ENCODE data around the gene MAOB.

MAOB gene

GRCh38 chrX:43840265-43840664 lies 42.0 kb downstream of the MAOB start:
- POLR2A ChIA-PET, result no interaction called here
- H3K27ac ChIP-seq (ENCODE audit: insufficient read depth in 1 of 2, low read depth in 1 of 2, low read length in 2 of 2, poor library complexity in 1 of 2, severe bottlenecking in 2 of 2), result no peak overlapping the region
- H3K4me1 ChIP-seq (ENCODE audit: control extremely low read depth in 1 of 4, control insufficient read depth in 4 of 4, insufficient read depth in 4 of 4, low read length in 3 of 4), result peaks cover 0 to 3% (median 0%) of the 10 kb centered on the region in 4 experiments
- peaks cover 0 to 6% (median 0%) of the 10 kb centered on the region in 5 experiments for H3K27me3 ChIP-seq (replicated peaks in 2 of 5; ENCODE audit: control insufficient read depth in 4 of 5, insufficient read depth in 5 of 5, low read length in 4 of 5)
- CTCF ChIA-PET, result no interaction called here
- no peaks in the 10 kb centered on the region for H3K9me3 ChIP-seq (ENCODE audit: control extremely low read depth in 1 of 5, control insufficient read depth in 4 of 5, insufficient read depth in 2 of 5, low read depth in 1 of 5, low read length in 4 of 5)
- no peak for DNase-seq
- H3K36me3 ChIP-seq (ENCODE audit: control insufficient read depth in 4 of 4, insufficient read depth in 4 of 4, low read length in 3 of 4), result no peaks in the 10 kb centered on the region
- H3K4me3 ChIP-seq (ENCODE audit: control insufficient read depth in 1 of 7, extremely low read depth in 1 of 7, insufficient read depth in 4 of 7, low read depth in 2 of 7, low read length in 6 of 7), result no peak overlapping the region
- WGBS (ENCODE audit: insufficient coverage), result 60% methylated on average over 2 of the region's 3 CpGs

GRCh38 chrX:43836435-43837184 lies 45.6 kb downstream of the MAOB start:
- Histone ChIP-seq H3K4me1 (ENCODE audit: control extremely low read depth in 1 of 4, control insufficient read depth in 4 of 4, insufficient read depth in 4 of 4, low read length in 3 of 4) (peaks cover 0 to 3% (median 0%) of the 10 kb centered on the region in 4 experiments), H3K9me3 (ENCODE audit: control extremely low read depth in 1 of 5, control insufficient read depth in 4 of 5, insufficient read depth in 2 of 5, low read depth in 1 of 5, low read length in 4 of 5) (no peaks in the 10 kb centered on the region), H3K36me3 (ENCODE audit: control insufficient read depth in 4 of 4, insufficient read depth in 4 of 4, low read length in 3 of 4) (no peaks in the 10 kb centered on the region), H3K4me3 (ENCODE audit: control insufficient read depth in 1 of 7, extremely low read depth in 1 of 7, insufficient read depth in 4 of 7, low read depth in 2 of 7, low read length in 6 of 7) (no peak overlapping the region), H3K27me3 (replicated peaks in 2 of 5; ENCODE audit: control insufficient read depth in 4 of 5, insufficient read depth in 5 of 5, low read length in 4 of 5) (peaks cover 0 to 8% (median 0%) of the 10 kb centered on the region in 5 experiments), H3K27ac (ENCODE audit: insufficient read depth in 1 of 2, low read depth in 1 of 2, low read length in 2 of 2, poor library complexity in 1 of 2, severe bottlenecking in 2 of 2) (no peak overlapping the region)
- ChIA-PET CTCF (no interaction called here), POLR2A (no interaction called here)
- no CpG with 5 or more reads among the region's 3 CpGs for WGBS (ENCODE audit: insufficient coverage)
- DNase-seq, result peak; percentile 14 to 50 (median 41)

- WGBS (ENCODE audit: insufficient coverage), result no CpG with 5 or more reads among the region's 1 CpG
- Histone ChIP-seq H3K9me3 (ENCODE audit: control extremely low read depth in 1 of 5, control insufficient read depth in 4 of 5, insufficient read depth in 2 of 5, low read depth in 1 of 5, low read length in 4 of 5) (no peaks in the 10 kb centered on the region), H3K27me3 (replicated peaks in 2 of 5; ENCODE audit: control insufficient read depth in 4 of 5, insufficient read depth in 5 of 5, low read length in 4 of 5) (peaks cover 0 to 8% (median 0%) of the 10 kb centered on the region in 5 experiments), H3K27ac (ENCODE audit: insufficient read depth in 1 of 2, low read depth in 1 of 2, low read length in 2 of 2, poor library complexity in 1 of 2, severe bottlenecking in 2 of 2) (no peak overlapping the region), H3K4me3 (ENCODE audit: control insufficient read depth in 1 of 7, extremely low read depth in 1 of 7, insufficient read depth in 4 of 7, low read depth in 2 of 7, low read length in 6 of 7) (no peak overlapping the region), H3K36me3 (ENCODE audit: control insufficient read depth in 4 of 4, insufficient read depth in 4 of 4, low read length in 3 of 4) (no peaks in the 10 kb centered on the region), H3K4me1 (ENCODE audit: control extremely low read depth in 1 of 4, control insufficient read depth in 4 of 4, insufficient read depth in 4 of 4, low read length in 3 of 4) (peaks cover 0 to 3% (median 0%) of the 10 kb centered on the region in 4 experiments)
- CTCF ChIA-PET, result no interaction called here
- peak in 2 of 3 donors; percentile 64 to 69 for DNase-seq
- POLR2A ChIA-PET, result no interaction called here
Measured at GRCh38 chrX:43835559-43835958, 46.7 kb downstream of the MAOB start.

GRCh38 chrX:43827791-43828190 lies 54.5 kb downstream of the MAOB start:
- no peak for DNase-seq
- Histone ChIP-seq H3K9me3 (ENCODE audit: control extremely low read depth in 1 of 5, control insufficient read depth in 4 of 5, insufficient read depth in 2 of 5, low read depth in 1 of 5, low read length in 4 of 5) (no peaks in the 10 kb centered on the region), H3K4me1 (ENCODE audit: control extremely low read depth in 1 of 4, control insufficient read depth in 4 of 4, insufficient read depth in 4 of 4, low read length in 3 of 4) (no peaks in the 10 kb centered on the region), H3K27me3 (replicated peaks in 2 of 5; ENCODE audit: control insufficient read depth in 4 of 5, insufficient read depth in 5 of 5, low read length in 4 of 5) (peaks cover 0 to 2% (median 0%) of the 10 kb centered on the region in 5 experiments), H3K4me3 (ENCODE audit: control insufficient read depth in 1 of 7, extremely low read depth in 1 of 7, insufficient read depth in 4 of 7, low read depth in 2 of 7, low read length in 6 of 7) (no peak overlapping the region), H3K27ac (ENCODE audit: insufficient read depth in 1 of 2, low read depth in 1 of 2, low read length in 2 of 2, poor library complexity in 1 of 2, severe bottlenecking in 2 of 2) (no peak overlapping the region), H3K36me3 (ENCODE audit: control insufficient read depth in 4 of 4, insufficient read depth in 4 of 4, low read length in 3 of 4) (no peaks in the 10 kb centered on the region)
- ChIA-PET CTCF (no interaction called here), POLR2A (no interaction called here)

GRCh38 chrX:43822014-43822413 lies 60.2 kb downstream of the MAOB start:
- no peak for DNase-seq
- Histone ChIP-seq H3K4me1 (ENCODE audit: control extremely low read depth in 1 of 4, control insufficient read depth in 4 of 4, insufficient read depth in 4 of 4, low read length in 3 of 4) (no peaks in the 10 kb centered on the region), H3K9me3 (ENCODE audit: control extremely low read depth in 1 of 5, control insufficient read depth in 4 of 5, insufficient read depth in 2 of 5, low read depth in 1 of 5, low read length in 4 of 5) (no peaks in the 10 kb centered on the region), H3K4me3 (ENCODE audit: control insufficient read depth in 1 of 7, extremely low read depth in 1 of 7, insufficient read depth in 4 of 7, low read depth in 2 of 7, low read length in 6 of 7) (no peak overlapping the region), H3K27me3 (replicated peaks in 2 of 5; ENCODE audit: control insufficient read depth in 4 of 5, insufficient read depth in 5 of 5, low read length in 4 of 5) (peaks cover 0 to 3% (median 0%) of the 10 kb centered on the region in 5 experiments), H3K36me3 (ENCODE audit: control insufficient read depth in 4 of 4, insufficient read depth in 4 of 4, low read length in 3 of 4) (no peaks in the 10 kb centered on the region), H3K27ac (ENCODE audit: insufficient read depth in 1 of 2, low read depth in 1 of 2, low read length in 2 of 2, poor library complexity in 1 of 2, severe bottlenecking in 2 of 2) (no peak overlapping the region)
- 63% methylated on average over 1 of the region's 1 CpG for WGBS (ENCODE audit: insufficient coverage)
- ChIA-PET POLR2A (no interaction called here), CTCF (no interaction called here)

- no peaks in the 10 kb centered on the region for H3K36me3 ChIP-seq (ENCODE audit: control insufficient read depth in 4 of 4, insufficient read depth in 4 of 4, low read length in 3 of 4)
- H3K4me3 ChIP-seq (ENCODE audit: control insufficient read depth in 1 of 7, extremely low read depth in 1 of 7, insufficient read depth in 4 of 7, low read depth in 2 of 7, low read length in 6 of 7), result no peak overlapping the region
- POLR2A ChIA-PET, result no interaction called here
- no peak for DNase-seq
- H3K27me3 ChIP-seq (replicated peaks in 2 of 5; ENCODE audit: control insufficient read depth in 4 of 5, insufficient read depth in 5 of 5, low read length in 4 of 5), result peaks cover 0 to 2% (median 0%) of the 10 kb centered on the region in 5 experiments
- H3K9me3 ChIP-seq (ENCODE audit: control extremely low read depth in 1 of 5, control insufficient read depth in 4 of 5, insufficient read depth in 2 of 5, low read depth in 1 of 5, low read length in 4 of 5), result no peaks in the 10 kb centered on the region
- no peaks in the 10 kb centered on the region for H3K4me1 ChIP-seq (ENCODE audit: control extremely low read depth in 1 of 4, control insufficient read depth in 4 of 4, insufficient read depth in 4 of 4, low read length in 3 of 4)
- CTCF ChIA-PET, result no interaction called here
- no peak overlapping the region for H3K27ac ChIP-seq (ENCODE audit: insufficient read depth in 1 of 2, low read depth in 1 of 2, low read length in 2 of 2, poor library complexity in 1 of 2, severe bottlenecking in 2 of 2)
- WGBS (ENCODE audit: insufficient coverage), result 50% methylated on average over 2 of the region's 3 CpGs
Measured at GRCh38 chrX:43817444-43817843, 64.8 kb downstream of the MAOB start.

GRCh38 chrX:43815209-43815608 lies 67.0 kb downstream of the MAOB start:
- POLR2A ChIA-PET, result no interaction called here
- WGBS (ENCODE audit: insufficient coverage), result 80% methylated on average over 1 of the region's 2 CpGs
- CTCF ChIA-PET, result no interaction called here

More at GRCh38 chrX:43815209-43815608, 67.0 kb downstream of the MAOB start:
- H3K9me3 ChIP-seq (ENCODE audit: control extremely low read depth in 1 of 5, control insufficient read depth in 4 of 5, insufficient read depth in 2 of 5, low read depth in 1 of 5, low read length in 4 of 5), result no peaks in the 10 kb centered on the region
- H3K4me1 ChIP-seq (ENCODE audit: control extremely low read depth in 1 of 4, control insufficient read depth in 4 of 4, insufficient read depth in 4 of 4, low read length in 3 of 4), result no peaks in the 10 kb centered on the region
- H3K4me3 ChIP-seq (ENCODE audit: control insufficient read depth in 1 of 7, extremely low read depth in 1 of 7, insufficient read depth in 4 of 7, low read depth in 2 of 7, low read length in 6 of 7), result no peak overlapping the region
- H3K36me3 ChIP-seq (ENCODE audit: control insufficient read depth in 4 of 4, insufficient read depth in 4 of 4, low read length in 3 of 4), result no peaks in the 10 kb centered on the region
- no peak overlapping the region for H3K27ac ChIP-seq (ENCODE audit: insufficient read depth in 1 of 2, low read depth in 1 of 2, low read length in 2 of 2, poor library complexity in 1 of 2, severe bottlenecking in 2 of 2)
- DNase-seq, result no peak
- peaks cover 0 to 3% (median 0%) of the 10 kb centered on the region in 5 experiments for H3K27me3 ChIP-seq (replicated peaks in 2 of 5; ENCODE audit: control insufficient read depth in 4 of 5, insufficient read depth in 5 of 5, low read length in 4 of 5)
